ENCODE data around the gene RUSC2. TPM values are rescaled to one million over a fixed set of nuclear protein-coding genes. Genes with fewer than 3 reads are reported as not detected.

Gene RUSC2
- total RNA-seq, 4 donors from 2014 or later: 20.8 to 166 (median 45.7) TPM

DNA sequence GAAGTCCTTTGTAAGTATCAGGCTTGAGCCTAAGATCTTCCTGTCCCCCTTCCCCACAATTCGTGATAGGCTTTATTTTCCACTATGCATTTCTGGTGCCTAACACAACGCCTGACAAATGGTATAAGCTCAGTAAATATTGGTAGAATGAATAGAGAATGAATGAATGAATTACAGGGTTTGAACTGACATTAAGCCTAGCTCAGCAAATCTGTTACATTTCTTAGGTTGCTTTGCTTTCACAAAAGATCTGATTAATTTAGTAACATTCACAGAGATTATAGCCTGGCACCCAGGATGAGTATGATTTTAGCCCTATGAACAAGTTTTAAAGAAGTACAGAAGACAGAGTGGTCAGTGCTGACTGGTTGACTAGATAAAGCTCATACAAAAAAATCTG, 16.4 kb downstream of the RUSC2 start:
- DNase-seq (no peak), ATAC-seq (no peak)
- in situ Hi-C loops (cut with MboI; ENCODE audit: low sequenced_read_pairs in 4 of 4): no loop called here
- peak overlapping the region in 1 of 4 donors; percentile 17 for H3K27ac ChIP-seq
- intact Hi-C loops (cut with DNase I; ENCODE audit: low total_unique reads): no loop called here
- H3K9me3 ChIP-seq: no peaks in the 10 kb centered on the region
- H3K4me1 ChIP-seq: peaks cover 41 to 46% of the 10 kb centered on the region in 2 donors
- H3K4me3 ChIP-seq: no peak overlapping the region
- TF ChIP-seq POLR2A (IDR thresholded peaks at IDR 0.05) (no peak), CTCF (IDR thresholded peaks at IDR 0.05 in 4 of 5, conservative IDR thresholded peaks at IDR 0.05 in 1 of 5) (no peak)
- H3K36me3 ChIP-seq: no peaks in the 10 kb centered on the region
- no peaks in the 10 kb centered on the region for H3K27me3 ChIP-seq

GRCh38 chr9:35508069-35508468, 18.2 kb downstream of the RUSC2 start:
- intact Hi-C loops (cut with DNase I; ENCODE audit: low total_unique reads) (no loop called here), in situ Hi-C loops (cut with MboI; ENCODE audit: low sequenced_read_pairs in 4 of 4) (no loop called here)
- H3K36me3 ChIP-seq: no peaks in the 10 kb centered on the region
- no peak for TF ChIP-seq CTCF (IDR thresholded peaks at IDR 0.05 in 4 of 5, conservative IDR thresholded peaks at IDR 0.05 in 1 of 5)
- no peak for TF ChIP-seq POLR2A (IDR thresholded peaks at IDR 0.05)
- ATAC-seq (no peak), DNase-seq (no peak)
- no peaks in the 10 kb centered on the region for H3K27me3 ChIP-seq
- H3K4me3 ChIP-seq: no peak overlapping the region
- no peaks in the 10 kb centered on the region for H3K9me3 ChIP-seq
- H3K27ac ChIP-seq: peak overlapping the region; percentile 82 to 95 (median 88)
- H3K4me1 ChIP-seq: peaks cover 47% of the 10 kb centered on the region in 2 donors

- in situ Hi-C loops (cut with MboI; ENCODE audit: low sequenced_read_pairs in 4 of 4): no loop called here
- Histone ChIP-seq H3K27me3 (no peaks in the 10 kb centered on the region), H3K4me1 (peaks cover 58 to 63% of the 10 kb centered on the region in 2 donors), H3K9me3 (no peaks in the 10 kb centered on the region), H3K4me3 (no peak overlapping the region), H3K27ac (peak overlapping the region; percentile 82 to 95 (median 88)), H3K36me3 (no peaks in the 10 kb centered on the region)
- ATAC-seq: no peak
- intact Hi-C loops (cut with DNase I; ENCODE audit: low total_unique reads): loop anchor here (2.0 kb wide), 1 partner anchor 44 kb away; no protein-coding TSS in a partner anchor
- TF ChIP-seq POLR2A (IDR thresholded peaks at IDR 0.05) (no peak), CTCF (IDR thresholded peaks at IDR 0.05 in 4 of 5, conservative IDR thresholded peaks at IDR 0.05 in 1 of 5) (no peak)
- DNase-seq: no peak
Measured at GRCh38 chr9:35510383-35510753, 20.5 kb downstream of the RUSC2 start.

DNA sequence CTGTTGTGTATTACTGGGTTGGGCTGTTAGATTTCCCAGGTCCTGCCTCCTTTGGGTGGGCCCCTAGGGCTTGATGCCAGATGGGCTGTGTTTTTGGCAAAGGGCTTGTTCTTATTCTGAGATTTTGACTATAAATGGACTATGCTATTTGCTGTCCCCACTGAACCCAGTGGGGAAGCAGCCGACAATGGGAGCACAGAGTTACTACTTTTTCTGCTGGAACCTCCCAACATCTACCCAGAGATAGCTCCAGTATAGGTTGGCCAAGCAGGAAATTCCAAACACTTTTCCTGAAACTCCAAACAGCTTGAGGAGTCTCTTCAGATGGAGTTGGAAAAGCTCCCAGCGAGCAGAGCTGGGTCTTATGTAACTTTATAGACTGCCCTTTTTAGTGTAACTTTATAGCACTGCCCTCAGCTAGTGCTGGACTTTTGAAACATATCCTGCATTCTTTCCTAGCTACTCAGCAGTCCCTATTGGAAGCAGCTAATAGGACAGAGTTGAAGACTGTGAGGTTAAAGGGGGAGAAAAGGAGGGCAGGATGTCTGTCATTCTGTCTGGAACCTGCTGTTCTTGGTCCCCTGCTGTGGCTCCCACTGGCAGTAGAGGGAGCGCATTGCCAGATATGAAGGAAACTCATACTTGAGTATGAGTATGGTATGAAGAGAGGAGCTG, 21.0 kb downstream of the RUSC2 start:
- in situ Hi-C loops (cut with MboI; ENCODE audit: low sequenced_read_pairs in 4 of 4) (no loop called here), intact Hi-C loops (cut with DNase I; ENCODE audit: low total_unique reads) (loop anchor here (2.0 kb wide), 1 partner anchor 44 kb away; no protein-coding TSS in a partner anchor)
- ATAC-seq (peak; percentile 97 to 99), DNase-seq (peak; percentile 54 to 87)
- no peaks in the 10 kb centered on the region for H3K9me3 ChIP-seq
- H3K36me3 ChIP-seq: no peaks in the 10 kb centered on the region
- peak overlapping the region; percentile 82 to 95 (median 88) for H3K27ac ChIP-seq
- peaks cover 62 to 65% of the 10 kb centered on the region in 2 donors for H3K4me1 ChIP-seq
- no peaks in the 10 kb centered on the region for H3K27me3 ChIP-seq
- TF ChIP-seq CTCF (IDR thresholded peaks at IDR 0.05 in 4 of 5, conservative IDR thresholded peaks at IDR 0.05 in 1 of 5) (peak in 2 of 5 experiments; percentile 31 to 46), POLR2A (IDR thresholded peaks at IDR 0.05) (peak in 1 of 2 donors; percentile 36)
- peak overlapping the region in 1 of 4 donors; percentile 0 for H3K4me3 ChIP-seq
